ENCODE data around the gene OVCA2. TPM values are rescaled to one million over a fixed set of nuclear protein-coding genes. Genes with fewer than 3 reads are reported as not detected.
"Not testable (repeated sequence)": the region's sequence is repeated elsewhere in the genome, so short reads cannot be mapped to it uniquely, and the experiment has no call there.

OVCA2 gene
- polyA plus RNA-seq, 3 donors, result 12.7 to 15.9 (median 14.0) TPM

- DNase-seq (ENCODE audit: extremely low read depth in 1 of 11, low read depth in 9 of 11, low spot score in 4 of 11), result no peak
Measured at GRCh38 chr17:2009737-2010136, 32.1 kb upstream of the OVCA2 start.

GRCh38 chr17:2011411-2012371 lies 30.1 kb upstream of the OVCA2 start:
- DNase-seq (ENCODE audit: extremely low read depth in 1 of 11, low read depth in 9 of 11, low spot score in 4 of 11), result no peak

GRCh38 chr17:2012499-2012898 lies 29.3 kb upstream of the OVCA2 start:
- DNase-seq (ENCODE audit: extremely low read depth in 1 of 11, low read depth in 9 of 11, low spot score in 4 of 11), result no peak

- DNase-seq (ENCODE audit: extremely low read depth in 1 of 11, low read depth in 9 of 11, low spot score in 4 of 11), result not testable (repeated sequence)
Measured at GRCh38 chr17:2013220-2013993, 28.4 kb upstream of the OVCA2 start.

- DNase-seq (ENCODE audit: extremely low read depth in 1 of 11, low read depth in 9 of 11, low spot score in 4 of 11), result no peak
Measured at GRCh38 chr17:2013994-2014317, 27.9 kb upstream of the OVCA2 start.

GRCh38 chr17:2015314-2015713 lies 26.5 kb upstream of the OVCA2 start:
- DNase-seq (ENCODE audit: extremely low read depth in 1 of 11, low read depth in 9 of 11, low spot score in 4 of 11), result no peak

GRCh38 chr17:2016494-2016893 lies 25.3 kb upstream of the OVCA2 start:
- DNase-seq (ENCODE audit: extremely low read depth in 1 of 11, low read depth in 9 of 11, low spot score in 4 of 11), result no peak

- DNase-seq (ENCODE audit: extremely low read depth in 1 of 11, low read depth in 9 of 11, low spot score in 4 of 11), result no peak
Measured at GRCh38 chr17:2017274-2017941, 24.4 kb upstream of the OVCA2 start.

GRCh38 chr17:2018716-2019510 lies 22.9 kb upstream of the OVCA2 start:
- no peak for DNase-seq (ENCODE audit: extremely low read depth in 1 of 11, low read depth in 9 of 11, low spot score in 4 of 11)

GRCh38 chr17:2019723-2020122 lies 22.1 kb upstream of the OVCA2 start:
- no peak for DNase-seq (ENCODE audit: extremely low read depth in 1 of 11, low read depth in 9 of 11, low spot score in 4 of 11)

- no peak for DNase-seq (ENCODE audit: extremely low read depth in 1 of 11, low read depth in 9 of 11, low spot score in 4 of 11)
Measured at GRCh38 chr17:2020721-2021120, 21.1 kb upstream of the OVCA2 start.

- DNase-seq (ENCODE audit: extremely low read depth in 1 of 11, low read depth in 9 of 11, low spot score in 4 of 11), result no peak
Measured at GRCh38 chr17:2022647-2023240, 19.1 kb upstream of the OVCA2 start.

GRCh38 chr17:2023256-2023655 lies 18.6 kb upstream of the OVCA2 start:
- no peak for DNase-seq (ENCODE audit: extremely low read depth in 1 of 11, low read depth in 9 of 11, low spot score in 4 of 11)

GRCh38 chr17:2023692-2024571 lies 17.9 kb upstream of the OVCA2 start:
- DNase-seq (ENCODE audit: extremely low read depth in 1 of 11, low read depth in 9 of 11, low spot score in 4 of 11), result peak in 2 of 11 donors; percentile 64 to 72

- no peak for DNase-seq (ENCODE audit: extremely low read depth in 1 of 11, low read depth in 9 of 11, low spot score in 4 of 11)
Measured at GRCh38 chr17:2024572-2025219, 17.1 kb upstream of the OVCA2 start.

GRCh38 chr17:2025220-2025621 lies 16.6 kb upstream of the OVCA2 start, which contains the start of gene RTN4RL1:
Gene RTN4RL1 (minus strand): TSS chr17:2025334. CDS start chr17:2024865, 469 bp downstream.
- DNase-seq (ENCODE audit: extremely low read depth in 1 of 11, low read depth in 9 of 11, low spot score in 4 of 11), result peak in 4 of 11 donors; percentile 55 to 66 (median 56)

Data from renal cortex interstitium (tissue), 11 donors.